Measurements from ENCODE around the gene CRIM1.

DNA sequence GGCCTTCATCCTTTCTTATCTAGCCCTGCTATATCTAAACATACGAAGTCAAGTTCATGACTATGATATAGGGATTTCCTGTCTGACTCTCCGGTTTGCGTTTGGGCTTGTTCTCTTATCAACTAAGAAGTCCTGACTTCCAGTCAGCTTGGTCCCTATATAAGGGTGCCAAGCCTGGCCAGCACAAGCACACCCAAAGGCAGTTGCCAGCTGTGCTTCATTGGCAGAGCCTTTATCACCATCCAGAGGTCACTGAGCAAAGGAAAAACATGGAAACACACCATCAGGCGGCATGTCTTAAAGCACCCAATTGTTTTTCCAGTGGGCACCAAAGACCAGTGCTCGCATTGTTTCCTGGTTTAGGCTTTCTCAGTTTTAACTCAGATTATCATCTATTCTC is 169.7 kb downstream of the CRIM1 start:
- TF ChIP-seq, protein P1, sequence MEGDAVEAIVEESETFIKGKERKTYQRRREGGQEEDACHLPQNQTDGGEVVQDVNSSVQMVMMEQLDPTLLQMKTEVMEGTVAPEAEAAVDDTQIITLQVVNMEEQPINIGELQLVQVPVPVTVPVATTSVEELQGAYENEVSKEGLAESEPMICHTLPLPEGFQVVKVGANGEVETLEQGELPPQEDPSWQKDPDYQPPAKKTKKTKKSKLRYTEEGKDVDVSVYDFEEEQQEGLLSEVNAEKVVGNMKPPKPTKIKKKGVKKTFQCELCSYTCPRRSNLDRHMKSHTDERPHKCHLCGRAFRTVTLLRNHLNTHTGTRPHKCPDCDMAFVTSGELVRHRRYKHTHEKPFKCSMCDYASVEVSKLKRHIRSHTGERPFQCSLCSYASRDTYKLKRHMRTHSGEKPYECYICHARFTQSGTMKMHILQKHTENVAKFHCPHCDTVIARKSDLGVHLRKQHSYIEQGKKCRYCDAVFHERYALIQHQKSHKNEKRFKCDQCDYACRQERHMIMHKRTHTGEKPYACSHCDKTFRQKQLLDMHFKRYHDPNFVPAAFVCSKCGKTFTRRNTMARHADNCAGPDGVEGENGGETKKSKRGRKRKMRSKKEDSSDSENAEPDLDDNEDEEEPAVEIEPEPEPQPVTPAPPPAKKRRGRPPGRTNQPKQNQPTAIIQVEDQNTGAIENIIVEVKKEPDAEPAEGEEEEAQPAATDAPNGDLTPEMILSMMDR (conservative IDR thresholded peaks at IDR 0.05; ENCODE audit: low read depth, low read length) = no peak
- no peak for TF ChIP-seq EZH2 (IDR thresholded peaks at IDR 0.05; ENCODE audit: borderline replicate concordance, low read depth, low read length, poor library complexity, severe bottlenecking)

Measured in A673 (cell line).